GM19397 (cell line): ENCODE data around the gene TIRAP.
"Not testable (repeated sequence)": the region's sequence is repeated elsewhere in the genome, so short reads cannot be mapped to it uniquely, and the experiment has no call there.

ENCODE experiments used
- ATAC-seq: cut with Tn5 transposase; IDR thresholded peaks from one replicate; pipeline ENCODE4 v1.9.1; 2021; ENCODE audit warnings: mild to moderate bottlenecking, moderate library complexity; ENCODE audit not compliant: unreplicated experiment

TIRAP gene

GRCh38 chr11:126282361-126282735 is 545 bp upstream of the TIRAP start:
- no peak for ATAC-seq

DNA sequence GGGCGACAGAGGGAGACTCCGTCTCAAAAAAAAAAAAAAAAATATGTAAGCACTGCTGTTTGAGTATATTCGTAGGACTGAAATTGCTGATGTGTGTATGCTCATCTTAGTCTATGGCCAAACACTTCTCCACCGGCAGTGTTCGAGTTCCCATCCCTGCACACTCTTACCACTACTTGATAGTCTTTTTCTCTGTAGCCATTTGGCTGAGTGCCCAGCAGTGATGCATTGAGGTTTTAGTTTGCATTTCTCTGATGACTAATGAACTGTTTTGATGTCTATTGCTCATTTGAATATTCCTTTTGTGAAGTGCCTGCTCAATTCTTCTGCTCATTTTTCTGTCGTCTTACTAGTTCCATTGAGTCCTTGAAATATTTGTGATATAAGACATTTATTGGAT is 1.9 kb downstream of the TIRAP start:
- ATAC-seq: no peak

DNA sequence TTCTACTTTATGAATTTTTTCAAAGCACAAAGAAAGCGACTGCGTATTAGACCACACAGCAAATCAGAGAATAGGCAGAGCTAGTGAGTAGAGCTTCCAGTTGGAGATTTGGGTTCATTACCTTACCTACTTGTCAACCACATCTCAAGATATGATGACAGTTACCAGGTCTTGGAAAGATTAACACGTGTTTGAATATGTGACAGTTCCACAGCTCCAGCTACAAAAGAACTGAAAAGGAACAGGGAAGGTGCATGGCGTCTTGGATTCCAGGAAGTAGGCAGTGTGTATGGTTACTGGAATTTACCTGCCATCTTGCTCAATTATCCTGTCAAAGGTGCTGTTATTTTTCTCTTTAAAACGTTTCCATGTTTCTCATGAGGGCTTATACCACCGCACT is 5.3 kb downstream of the TIRAP start:
- no peak for ATAC-seq

DNA sequence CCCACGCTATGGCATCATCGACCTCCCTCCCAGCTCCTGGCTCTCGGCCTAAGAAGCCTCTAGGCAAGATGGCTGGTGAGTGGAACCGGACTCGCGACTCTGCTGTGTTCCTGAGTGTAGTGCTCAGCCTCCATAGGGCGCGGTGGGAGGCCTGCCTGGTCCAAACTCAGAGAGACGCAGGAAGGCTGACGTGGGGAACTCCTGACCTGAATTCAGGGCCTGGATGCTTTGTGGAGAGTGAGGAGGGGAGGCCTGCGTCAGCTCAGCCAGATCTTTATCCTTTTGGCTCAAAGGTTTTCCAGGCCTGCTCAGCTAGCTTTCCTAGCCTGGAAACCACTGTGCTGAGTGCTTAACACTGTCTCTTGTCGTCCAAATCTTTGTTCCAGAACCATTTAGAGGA is 8.0 kb downstream of the TIRAP start:
- ATAC-seq: no peak

DNA sequence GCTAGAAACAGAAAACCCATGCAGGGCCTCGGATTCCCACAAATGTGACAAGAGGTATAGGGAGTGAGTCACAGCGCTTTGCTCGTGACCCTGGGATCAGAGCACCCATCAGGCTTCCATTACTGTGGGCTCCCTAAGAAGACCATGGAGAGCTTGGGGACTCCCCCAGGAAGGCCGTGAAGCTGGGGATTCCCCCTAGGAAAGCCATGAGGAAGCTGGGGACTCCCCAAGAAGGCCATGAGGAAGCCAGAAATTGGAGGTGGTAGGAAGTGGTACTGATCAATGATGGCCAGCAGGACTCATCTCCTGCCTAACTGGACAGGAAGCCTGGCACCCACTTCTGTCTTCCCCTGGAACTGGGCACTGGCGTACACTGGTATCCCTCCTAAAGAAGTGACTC is 10.8 kb downstream of the TIRAP start:
- ATAC-seq: no peak

GRCh38 chr11:126297004-126297403 is 14.1 kb downstream of the TIRAP start:
- ATAC-seq: no peak

GRCh38 chr11:126303623-126304456 is 20.9 kb downstream of the TIRAP start, which contains the start of gene DCPS:
TSS of gene DCPS (plus strand) at chr11:126304060. CDS start at chr11:126304081, 21 bp downstream.
- ATAC-seq: peak; percentile 93

GRCh38 chr11:126304457-126305075 is 21.7 kb downstream of the TIRAP start:
- no peak for ATAC-seq

- ATAC-seq: peak; percentile 49
Measured at GRCh38 chr11:126305699-126306098, 22.8 kb downstream of the TIRAP start.

GRCh38 chr11:126307706-126308105 is 24.8 kb downstream of the TIRAP start:
- ATAC-seq: no peak

GRCh38 chr11:126308271-126308671 is 25.4 kb downstream of the TIRAP start:
- no peak for ATAC-seq

DNA sequence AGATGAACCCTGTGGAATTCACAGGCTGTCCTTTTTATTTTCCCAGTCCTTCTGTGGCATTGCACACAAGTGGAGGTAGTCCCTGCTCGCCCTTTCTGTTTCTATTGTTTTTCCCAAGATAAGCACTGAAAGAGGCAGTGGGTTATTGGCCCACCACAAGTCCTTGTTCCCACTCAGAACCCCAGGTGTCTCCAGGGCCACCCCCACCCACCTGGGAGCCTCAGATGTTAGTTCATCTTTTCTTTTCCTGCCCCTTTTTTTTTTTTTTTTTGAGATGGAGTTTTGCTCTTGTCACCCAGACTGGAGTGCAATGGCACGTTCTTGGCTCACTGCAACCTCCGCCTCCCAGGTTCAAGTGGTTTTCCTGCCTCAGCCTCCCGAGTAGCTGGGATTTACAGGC is 25.9 kb downstream of the TIRAP start:
- not testable (repeated sequence) for ATAC-seq

GRCh38 chr11:126310200-126310991 is 27.5 kb downstream of the TIRAP start:
- ATAC-seq: peak; percentile 32

DNA sequence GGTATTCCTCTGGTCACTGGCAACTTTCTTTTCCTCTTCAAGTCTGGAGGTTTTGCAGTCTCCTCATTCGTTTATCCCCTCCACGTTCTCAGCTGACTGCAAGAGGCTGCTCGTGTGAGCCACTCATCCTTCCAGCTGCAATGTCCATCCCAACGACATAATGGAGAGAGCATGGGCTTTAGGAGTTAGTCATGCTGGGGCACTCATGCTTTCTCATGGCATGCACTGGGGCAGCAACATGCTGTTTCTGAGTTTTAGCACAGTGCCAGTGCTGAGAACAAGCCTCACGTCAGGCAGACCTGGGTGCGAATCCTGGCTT is 28.1 kb downstream of the TIRAP start:
- no peak for ATAC-seq

DNA sequence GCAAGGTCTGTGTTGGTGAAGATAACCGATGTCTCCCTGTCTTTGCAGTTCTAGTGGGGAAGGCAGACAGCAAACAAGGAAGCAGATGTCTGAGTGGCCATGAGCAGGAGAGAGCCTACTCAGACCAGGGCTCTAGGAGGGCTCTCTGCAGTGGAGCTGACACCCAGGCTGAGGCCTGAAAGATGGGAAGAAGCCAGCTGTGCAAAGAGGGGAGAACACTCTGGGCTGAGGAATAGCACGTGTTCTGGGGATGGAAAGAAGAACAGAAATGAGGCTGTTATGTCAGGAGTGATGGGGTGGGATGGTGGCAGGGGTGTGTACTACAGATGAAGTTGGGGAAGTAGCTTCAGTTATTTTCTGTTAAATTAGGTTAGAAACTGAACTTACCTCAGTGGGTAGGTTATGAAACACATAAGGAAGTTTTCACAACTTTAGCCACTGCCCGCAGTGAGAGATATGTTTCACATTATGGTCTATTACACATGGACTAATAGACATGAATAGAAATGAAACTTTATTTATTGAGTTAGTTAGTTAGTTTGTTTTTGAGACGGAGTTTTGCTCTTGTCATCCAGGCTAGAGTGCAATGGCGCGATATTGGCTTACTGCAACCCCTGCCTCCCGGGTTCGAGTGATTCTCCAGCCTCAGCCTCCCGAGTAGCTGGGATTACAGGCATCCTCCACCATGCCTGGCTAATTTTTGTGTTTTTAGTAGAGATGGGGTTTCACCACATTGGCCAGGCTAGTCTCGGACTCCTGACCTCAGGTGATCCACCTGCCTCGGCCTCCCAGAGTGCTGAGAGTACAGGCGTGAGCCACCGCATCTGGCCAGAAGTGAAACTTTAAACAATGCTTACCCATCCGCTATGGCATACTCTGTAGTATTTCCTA is 28.8 kb downstream of the TIRAP start:
- ATAC-seq: peak; percentile 64

DNA sequence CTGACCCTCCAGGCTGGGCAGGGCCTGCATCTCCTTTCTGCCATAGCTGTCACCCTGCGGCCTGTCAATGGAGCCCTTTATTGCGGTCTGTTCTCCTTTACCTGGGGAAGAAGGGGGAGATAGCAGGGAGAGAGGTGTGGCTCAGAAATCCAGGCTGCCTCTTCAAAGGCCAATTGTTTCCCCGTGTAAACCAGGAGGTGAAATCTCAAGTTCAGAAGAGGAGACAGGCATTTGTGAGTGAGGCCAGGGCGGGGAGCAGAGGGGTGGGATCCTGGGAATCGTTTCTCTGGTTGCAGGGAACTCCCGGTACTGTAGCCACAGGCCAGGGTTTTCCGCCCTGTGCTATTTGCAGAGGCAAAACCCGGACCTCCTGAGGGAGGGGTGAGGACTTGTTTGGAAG is 30.1 kb downstream of the TIRAP start:
- ATAC-seq: no peak

DNA sequence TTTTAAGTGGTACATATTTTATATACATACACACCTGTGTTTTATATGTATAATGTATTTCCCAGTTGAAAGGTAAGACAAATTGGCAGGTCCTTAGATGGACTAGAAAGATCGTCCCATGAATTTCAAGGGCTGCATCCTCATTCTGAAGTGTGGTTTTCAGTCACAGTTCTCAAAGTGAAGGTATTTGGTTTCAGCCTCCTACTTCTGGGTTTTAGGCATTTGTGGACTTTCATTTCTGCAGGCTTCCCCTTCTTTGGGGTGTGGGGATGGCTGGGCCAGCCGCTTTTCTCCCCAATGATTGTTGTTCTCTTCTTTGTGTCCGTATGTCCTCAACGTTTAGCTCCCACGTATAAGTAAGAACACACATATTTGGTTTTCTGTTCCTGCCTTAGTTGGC is 30.9 kb downstream of the TIRAP start:
- no peak for ATAC-seq

GRCh38 chr11:126317432-126317755 is 34.5 kb downstream of the TIRAP start:
- ATAC-seq: no peak

GRCh38 chr11:126317756-126318573 is 35.1 kb downstream of the TIRAP start:
- ATAC-seq: peak; percentile 29
